Neural progenitor cell (in vitro differentiated cells): Measurements from ENCODE around the gene BACE2.

Experiments
- EZH2 ChIP-seq: fragments of 200-600 bp; sonication (generic); IDR thresholded peaks from 2 replicates; pipeline ENCODE4 v1.6.1; 2017; ENCODE audit warnings: antibody characterized with exemption, mild to moderate bottlenecking, moderate library complexity
- EZH2phosphoT487 ChIP-seq: fragments of 200-600 bp; sonication (generic); IDR thresholded peaks from 2 replicates; pipeline ENCODE4 v1.6.1; 2017; ENCODE audit warnings: antibody characterized with exemption
- TF ChIP-seq, protein P1 (sequence below): fragments of 200-600 bp; sonication (generic); IDR thresholded peaks from 2 replicates; pipeline ENCODE4 v1.5.1; 2017; ENCODE audit warnings: antibody characterized with exemption, mild to moderate bottlenecking

DNA sequence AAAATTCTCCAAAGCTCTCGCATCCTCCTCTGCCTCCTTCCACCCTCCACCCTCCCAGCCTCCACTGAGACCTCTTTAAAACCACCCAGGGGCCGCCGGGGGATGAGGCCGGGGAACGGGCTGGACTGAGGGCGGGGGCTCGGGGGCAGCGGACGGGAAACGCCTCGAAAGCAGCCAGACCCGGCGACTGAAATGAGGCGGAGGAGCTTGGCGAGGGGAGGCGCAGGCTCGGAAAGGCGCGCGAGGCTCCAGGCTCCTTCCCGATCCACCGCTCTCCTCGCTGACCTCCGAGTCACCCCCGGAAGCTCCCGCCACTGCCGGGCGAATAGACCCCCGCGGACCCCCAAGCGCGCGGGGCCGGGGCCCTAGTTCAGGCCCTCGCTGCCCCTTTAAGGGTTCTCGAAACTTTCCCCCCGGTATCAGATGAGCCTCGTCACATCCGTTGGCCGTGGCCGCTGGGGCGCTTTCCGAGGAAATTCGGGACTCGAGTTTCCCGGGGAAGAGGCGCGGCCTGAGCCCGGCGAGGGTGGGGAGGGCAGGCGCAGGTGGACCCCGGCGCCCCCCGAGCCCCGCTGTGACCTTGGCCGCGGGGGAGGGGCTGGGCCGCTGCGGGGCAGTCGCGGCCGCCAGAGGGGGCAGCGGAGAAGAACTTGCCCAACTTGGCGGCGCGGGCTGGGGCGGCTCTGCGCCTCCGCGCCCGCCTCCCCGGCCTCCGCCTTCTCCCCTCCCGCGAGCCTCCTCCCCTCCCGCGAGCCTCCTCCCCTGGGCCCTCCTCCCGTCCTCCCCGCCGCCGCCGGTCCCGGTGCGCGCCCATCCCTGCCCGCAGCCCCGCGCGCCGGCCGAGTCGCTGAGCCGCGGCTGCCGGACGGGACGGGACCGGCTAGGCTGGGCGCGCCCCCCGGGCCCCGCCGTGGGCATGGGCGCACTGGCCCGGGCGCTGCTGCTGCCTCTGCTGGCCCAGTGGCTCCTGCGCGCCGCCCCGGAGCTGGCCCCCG, at the start of gene BACE2:
- TF ChIP-seq EZH2: no peak
- TF ChIP-seq, protein P1, sequence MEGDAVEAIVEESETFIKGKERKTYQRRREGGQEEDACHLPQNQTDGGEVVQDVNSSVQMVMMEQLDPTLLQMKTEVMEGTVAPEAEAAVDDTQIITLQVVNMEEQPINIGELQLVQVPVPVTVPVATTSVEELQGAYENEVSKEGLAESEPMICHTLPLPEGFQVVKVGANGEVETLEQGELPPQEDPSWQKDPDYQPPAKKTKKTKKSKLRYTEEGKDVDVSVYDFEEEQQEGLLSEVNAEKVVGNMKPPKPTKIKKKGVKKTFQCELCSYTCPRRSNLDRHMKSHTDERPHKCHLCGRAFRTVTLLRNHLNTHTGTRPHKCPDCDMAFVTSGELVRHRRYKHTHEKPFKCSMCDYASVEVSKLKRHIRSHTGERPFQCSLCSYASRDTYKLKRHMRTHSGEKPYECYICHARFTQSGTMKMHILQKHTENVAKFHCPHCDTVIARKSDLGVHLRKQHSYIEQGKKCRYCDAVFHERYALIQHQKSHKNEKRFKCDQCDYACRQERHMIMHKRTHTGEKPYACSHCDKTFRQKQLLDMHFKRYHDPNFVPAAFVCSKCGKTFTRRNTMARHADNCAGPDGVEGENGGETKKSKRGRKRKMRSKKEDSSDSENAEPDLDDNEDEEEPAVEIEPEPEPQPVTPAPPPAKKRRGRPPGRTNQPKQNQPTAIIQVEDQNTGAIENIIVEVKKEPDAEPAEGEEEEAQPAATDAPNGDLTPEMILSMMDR: peak; percentile 67
- peak; percentile 2 for TF ChIP-seq EZH2phosphoT487
